GM18907 (cell line): ENCODE results near the gene ZNF827.

Experiments used
- ATAC-seq: cut with Tn5 transposase; IDR thresholded peaks from one replicate; pipeline ENCODE4 v1.9.1; 2021; ENCODE audit warnings: mild to moderate bottlenecking, moderate library complexity; ENCODE audit not compliant: unreplicated experiment

ZNF827 gene

GRCh38 chr4:145772347-145772746, 166.3 kb downstream of the ZNF827 start:
- ATAC-seq: no peak

GRCh38 chr4:145770124-145770523, 168.5 kb downstream of the ZNF827 start:
- no peak for ATAC-seq

DNA sequence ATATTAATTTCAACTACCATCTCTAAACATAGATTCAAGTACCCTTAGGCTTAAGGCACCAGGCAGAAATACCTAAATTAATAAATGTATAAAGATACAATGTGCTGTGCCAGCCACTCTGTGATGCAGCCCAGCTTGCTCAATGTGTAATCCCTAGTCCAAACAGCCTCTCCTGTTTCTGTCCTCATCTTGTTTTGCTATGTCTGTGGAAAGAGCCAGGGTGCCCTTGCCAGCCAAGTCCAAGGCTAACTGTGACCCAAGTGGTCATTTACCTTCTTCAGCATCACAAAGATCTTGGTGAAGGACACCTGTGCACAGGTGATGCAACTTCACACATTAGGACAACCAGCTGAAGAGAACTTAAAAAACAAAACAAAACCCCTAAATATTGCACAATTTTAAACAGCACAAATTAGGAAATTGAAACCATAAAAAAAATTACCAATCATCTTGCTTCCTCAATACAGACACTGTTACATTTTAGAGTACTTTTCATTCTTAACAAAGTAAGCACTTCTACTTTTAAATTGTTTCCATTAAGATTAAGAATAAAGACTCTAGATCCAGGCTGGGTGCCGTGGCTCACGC, 169.1 kb downstream of the ZNF827 start:
- ATAC-seq: no peak

GRCh38 chr4:145766273-145766672, 172.3 kb downstream of the ZNF827 start:
- ATAC-seq: no peak

- no peak for ATAC-seq
These were observed 175.2 kb downstream of the ZNF827 start for GRCh38 chr4:145763399-145763798.

DNA sequence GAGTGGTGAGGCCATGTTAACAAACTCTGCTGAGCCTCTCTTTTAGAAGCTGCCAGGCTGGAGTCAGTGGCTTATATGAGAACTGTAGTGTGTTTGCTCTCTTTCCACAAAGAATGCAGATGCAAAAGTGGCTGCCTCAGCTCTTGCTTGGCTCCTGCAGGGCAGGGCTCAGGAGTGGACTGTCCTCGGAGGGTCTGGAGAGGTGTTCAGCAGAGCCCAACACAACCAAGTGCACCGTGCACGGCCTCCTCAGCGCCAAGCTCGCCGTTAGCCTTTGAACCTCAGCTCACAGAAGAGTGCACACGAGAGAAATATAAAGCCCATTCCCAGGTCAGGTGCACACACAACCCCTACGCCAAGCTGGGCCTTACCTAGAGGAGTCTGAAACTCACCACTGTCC, 175.9 kb downstream of the ZNF827 start:
- ATAC-seq: no peak

DNA sequence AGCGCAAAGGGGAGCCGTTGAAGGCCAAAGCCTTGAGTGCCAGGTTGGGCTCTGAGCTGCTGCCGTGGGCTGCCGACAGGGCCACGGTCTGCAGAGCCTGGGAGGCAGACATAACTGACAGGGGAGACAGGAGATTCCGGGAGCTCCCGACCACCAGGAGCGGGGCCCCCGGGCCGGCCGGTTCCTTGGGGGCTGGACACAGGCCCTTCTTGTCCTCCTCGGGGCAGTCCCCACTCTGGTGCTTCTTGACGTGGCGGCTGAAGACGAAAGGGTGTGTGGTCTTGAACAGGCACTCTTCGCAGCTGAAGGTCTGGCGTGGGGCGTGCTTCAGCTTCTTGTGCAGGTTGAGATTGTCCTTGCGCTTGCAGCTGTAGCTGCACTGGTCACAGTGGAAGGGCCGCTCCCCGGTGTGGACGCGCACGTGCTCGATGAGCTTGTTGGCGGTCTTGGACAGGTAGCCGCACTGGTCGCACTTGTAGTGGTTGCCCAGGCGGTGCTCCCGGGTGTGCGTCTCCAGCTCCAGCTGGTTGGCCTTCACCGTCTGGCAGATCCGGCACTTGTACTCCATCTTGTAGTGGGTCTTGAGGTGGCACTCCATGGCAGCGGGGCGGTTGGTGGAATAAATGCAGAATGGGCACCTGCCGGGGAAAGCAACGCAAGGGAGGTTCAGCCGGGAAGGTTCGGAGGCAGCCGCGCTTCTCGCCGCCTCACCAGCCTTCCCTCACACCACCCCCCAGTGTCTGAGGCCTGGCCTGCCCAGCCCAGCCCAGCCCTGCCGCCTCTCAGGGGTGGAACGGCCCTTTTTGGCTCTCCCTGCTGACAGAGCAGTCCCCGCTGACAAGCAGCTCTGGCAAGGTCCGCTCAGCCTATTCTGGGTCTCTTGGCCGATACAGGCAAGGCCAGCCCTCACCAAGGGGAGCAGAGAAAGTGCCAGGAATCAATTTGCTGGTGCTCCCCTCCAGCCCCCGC, 177.4 kb downstream of the ZNF827 start:
- ATAC-seq: no peak

GRCh38 chr4:145760176-145760575, 178.4 kb downstream of the ZNF827 start:
- no peak for ATAC-seq

GRCh38 chr4:145757188-145757587, 181.4 kb downstream of the ZNF827 start:
- ATAC-seq: no peak

DNA sequence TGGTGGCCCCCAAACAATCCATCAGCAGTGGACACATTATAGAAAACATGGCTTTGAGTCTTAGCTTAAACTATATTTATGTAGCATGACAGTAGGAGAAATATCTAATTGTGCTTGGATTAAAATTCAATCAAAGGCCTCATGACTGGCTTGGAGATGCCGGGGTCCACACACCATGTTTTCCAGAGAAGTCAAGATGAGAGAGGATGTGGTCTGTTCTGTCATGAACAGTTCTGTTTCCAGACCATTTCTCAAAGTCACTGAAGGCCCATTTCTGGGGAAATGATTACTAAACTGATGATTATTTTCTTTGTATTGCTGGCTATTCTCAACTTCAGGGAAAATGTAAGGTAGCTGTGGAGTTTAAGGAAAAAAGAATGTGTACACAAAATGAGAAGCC, 182.4 kb downstream of the ZNF827 start:
- ATAC-seq: no peak

- no peak for ATAC-seq
These were observed 182.8 kb downstream of the ZNF827 start for GRCh38 chr4:145755802-145756201.

DNA sequence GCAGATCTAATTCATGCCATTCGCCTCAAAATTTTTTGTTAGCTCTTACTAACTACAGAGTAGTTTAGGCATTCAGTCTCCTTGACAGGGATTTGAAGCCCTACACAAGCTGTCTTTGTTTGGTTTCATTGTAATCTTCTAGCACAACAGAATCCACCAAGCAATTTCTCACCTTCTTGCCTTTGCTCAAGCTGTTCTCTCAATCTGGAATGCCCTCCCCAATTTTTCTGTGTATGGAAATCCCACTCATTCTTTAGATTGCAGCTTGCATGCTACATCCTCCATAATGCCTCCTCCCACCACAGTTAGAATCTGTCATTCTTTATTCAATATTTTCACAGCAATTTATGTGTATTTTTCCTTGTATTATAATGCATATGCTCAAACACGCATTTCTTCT, 195.0 kb downstream of the ZNF827 start:
- no peak for ATAC-seq

GRCh38 chr4:145740806-145741205, 197.8 kb downstream of the ZNF827 start:
- ATAC-seq: no peak

DNA sequence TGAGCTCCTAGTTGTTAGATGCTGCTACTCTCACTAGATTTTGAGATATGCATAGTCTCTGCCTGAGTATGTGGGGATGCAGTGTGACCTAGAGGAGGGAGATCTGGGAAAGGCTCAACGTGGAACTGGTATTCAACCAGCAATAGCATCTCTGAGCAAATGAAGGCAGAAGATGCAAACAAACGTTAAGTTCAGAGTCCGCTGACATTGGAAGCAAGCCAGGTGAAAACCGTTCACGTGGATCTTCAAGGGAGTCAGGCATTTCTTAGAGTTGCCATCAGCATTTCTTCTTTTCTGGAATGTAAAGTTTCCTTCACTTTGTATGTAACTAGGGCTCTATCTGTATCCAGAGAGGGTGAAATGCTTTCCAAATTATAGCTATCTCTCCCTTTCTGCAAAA, 198.8 kb downstream of the ZNF827 start:
- no peak for ATAC-seq

GRCh38 chr4:145736241-145736831, 202.3 kb downstream of the ZNF827 start:
- ATAC-seq: no peak

DNA sequence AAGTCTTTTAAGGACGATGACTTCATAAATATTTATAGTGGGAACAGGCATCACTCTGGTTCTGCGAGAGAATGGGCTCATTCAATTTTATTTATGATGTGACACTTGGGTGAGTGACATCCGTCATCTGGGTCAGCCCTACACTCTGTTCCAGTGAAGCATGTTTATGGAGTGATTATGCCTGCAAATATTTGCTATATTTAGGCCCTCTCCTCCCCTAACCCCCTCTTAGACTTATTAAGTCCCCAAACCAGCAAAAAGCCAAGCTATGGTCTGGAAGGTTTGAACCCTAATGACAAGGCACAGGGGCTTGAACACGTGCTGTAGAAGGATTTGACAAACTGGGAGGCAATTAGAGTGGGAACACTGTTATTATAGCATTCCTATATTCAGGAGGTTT, 202.8 kb downstream of the ZNF827 start:
- ATAC-seq: no peak

DNA sequence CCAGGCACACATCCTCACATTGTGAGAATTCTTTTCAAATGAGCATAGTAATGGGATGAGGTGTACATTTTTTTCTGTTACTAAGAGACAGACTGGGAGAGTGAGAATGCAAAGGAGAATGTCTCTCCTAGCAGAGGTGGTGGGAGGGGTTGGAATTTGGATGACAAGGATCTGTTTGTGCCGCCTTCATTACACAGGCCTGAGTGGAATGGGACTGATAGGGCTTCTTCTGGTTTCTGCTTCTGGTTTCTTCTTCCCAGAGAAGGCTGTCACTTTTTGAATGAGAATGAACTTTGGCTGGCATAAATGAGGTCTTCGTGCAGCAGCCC, 203.3 kb downstream of the ZNF827 start:
- ATAC-seq: no peak

DNA sequence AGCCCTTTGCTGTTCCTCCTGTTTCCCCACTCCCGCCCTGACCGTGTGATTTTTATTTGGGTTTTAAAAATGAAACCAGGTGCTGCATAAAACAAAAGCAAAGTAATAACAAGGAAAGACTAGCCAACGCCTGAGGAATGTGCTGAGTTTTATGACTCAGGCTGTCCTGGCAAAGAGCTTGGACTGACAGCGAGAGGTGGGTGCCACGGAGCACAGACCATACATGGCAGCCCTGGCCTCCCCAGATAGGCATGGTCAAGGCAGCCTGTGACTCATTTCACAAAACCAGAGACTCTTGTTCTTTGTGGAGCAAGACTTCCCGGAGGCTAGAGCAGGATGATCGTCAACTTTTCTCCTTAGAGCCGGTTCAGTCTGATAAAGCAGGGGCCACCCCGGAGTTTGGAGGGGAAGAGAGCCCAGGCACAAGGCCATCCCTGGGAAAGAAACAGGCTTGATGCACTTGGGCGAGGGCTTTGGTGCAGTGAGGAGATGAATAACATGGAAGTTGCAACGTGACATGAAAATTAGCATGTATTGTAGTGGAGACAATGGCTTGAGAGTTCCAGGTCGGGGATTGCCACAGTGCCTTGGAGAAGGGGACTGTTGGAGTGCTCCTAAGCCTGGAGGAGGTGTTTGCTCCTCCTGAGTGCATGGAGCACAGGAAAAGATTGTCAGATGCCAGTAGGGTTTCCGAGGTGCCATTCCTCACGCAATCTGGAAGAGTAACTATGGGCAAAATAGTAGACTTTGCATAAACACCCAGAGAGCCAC, 203.9 kb downstream of the ZNF827 start:
- peak; percentile 26 for ATAC-seq

DNA sequence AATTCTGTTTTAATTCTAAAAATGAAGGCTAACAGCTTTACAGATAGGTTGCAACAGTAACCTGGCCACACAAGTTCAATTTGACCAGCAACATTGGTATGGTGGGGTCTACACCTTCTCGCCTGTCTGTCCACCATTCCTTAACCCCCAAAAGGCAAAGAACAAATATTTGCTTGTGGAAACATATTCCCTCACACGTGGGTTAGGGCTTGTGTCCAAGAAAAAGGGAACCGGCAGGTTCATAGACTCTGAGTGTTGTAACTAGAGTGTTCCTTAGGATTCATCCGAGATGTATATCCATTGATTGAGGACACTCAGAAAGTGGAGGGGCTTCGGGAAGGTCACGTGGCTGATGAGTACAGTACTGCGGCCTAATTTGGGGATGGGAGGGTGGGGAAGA, 204.6 kb downstream of the ZNF827 start:
- no peak for ATAC-seq

DNA sequence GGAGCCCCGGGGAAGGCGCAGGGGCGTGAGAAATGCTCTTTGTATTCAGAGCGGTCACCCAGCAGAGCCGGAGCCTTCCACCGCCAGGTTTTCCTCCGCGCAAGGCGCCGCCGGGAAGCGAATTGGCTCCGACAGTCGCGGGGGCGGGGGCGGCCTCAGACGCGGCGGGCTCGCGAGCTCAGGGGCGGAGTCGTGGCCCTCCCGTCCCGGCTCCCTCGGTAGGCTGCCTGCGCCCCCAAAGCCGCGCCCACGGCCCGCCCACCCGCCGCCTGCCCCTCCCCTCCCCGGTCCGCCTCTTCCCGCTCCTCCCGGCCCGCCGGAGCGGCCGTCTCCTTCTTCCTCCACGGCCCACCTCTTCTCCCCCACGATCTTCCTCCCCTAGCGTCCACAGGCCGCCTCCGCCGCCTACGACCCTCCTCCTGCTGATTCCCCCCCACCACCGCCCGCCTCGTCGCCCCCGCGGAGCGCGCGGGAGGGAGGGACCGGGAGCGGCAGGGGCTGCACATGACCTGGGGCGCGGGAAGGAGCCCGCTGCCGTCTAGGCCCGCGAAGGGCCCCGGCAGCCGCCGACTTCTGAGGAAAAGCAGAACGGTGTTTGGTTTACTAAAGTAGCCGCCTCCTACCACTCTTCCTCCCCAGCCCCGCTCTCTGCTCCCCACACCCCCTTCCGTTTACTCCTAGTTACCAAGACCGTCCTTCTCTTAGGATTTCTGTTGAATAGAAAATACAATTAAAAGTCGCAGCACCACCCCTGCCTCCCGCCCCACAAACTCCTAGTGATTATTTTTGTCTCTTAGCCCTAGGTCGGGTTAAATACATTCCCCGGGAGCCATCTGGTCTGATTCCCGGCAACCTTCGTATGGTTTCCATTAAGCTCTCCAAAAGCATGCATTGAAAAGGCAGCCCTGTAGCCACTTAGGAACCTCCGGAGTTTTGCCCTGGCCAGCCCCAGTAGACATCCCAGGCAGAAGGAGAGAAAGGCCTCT, 205.4 kb downstream of the ZNF827 start:
- ATAC-seq: peak; percentile 89
